Measurements from ENCODE around the gene TBL3. TPM values are rescaled to one million over a fixed set of nuclear protein-coding genes. Genes with fewer than 3 reads are reported as not detected.

The TBL3 gene
- total RNA-seq, 1 experiment from 2014 or later, result 68.9 TPM

DNA sequence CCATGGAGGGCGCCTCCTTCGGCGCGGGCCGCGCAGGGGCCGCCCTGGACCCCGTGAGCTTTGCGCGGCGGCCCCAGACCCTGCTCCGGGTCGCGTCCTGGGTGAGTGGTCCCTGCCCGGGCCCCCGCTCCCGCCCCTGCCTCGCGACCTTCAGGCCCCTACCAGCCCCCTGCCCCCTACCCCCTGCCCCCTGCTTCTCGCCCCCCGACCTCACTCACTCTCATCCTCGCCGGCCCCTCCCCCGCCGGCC lies 18.2 kb downstream of the TBL3 start:
- POLR2A ChIA-PET, result no interaction called here
- Histone ChIP-seq H3K4me2 (ENCODE audit: low read length) (peak overlapping the region; percentile 67), H3K36me3 (ENCODE audit: control insufficient read depth in 1 of 2, insufficient read depth in 2 of 2, low read length in 2 of 2) (peaks cover 6 to 14% of the 10 kb centered on the region in 2 experiments; a peak in 2 of 4 replicates), H3K4me1 (ENCODE audit: control insufficient read depth in 1 of 2, insufficient read depth in 2 of 2, low read length in 2 of 2) (peaks cover 18 to 43% of the 10 kb centered on the region in 2 experiments), H3K9me3 (ENCODE audit: control insufficient read depth in 1 of 2, insufficient read depth in 1 of 2, low read depth in 1 of 2, low read length in 2 of 2) (no peaks in the 10 kb centered on the region), H3K27me3 (ENCODE audit: insufficient read depth, low read length) (no peaks in the 10 kb centered on the region), H3K9ac (ENCODE audit: low read length) (peak overlapping the region; percentile 57; the same call in 1 of the 2 replicates), H3K9me2 (ENCODE audit: insufficient read depth) (no peaks in the 10 kb centered on the region), H3K27ac (ENCODE audit: low read depth, low read length) (peak overlapping the region; percentile 65; the same call in 1 of the 2 replicates), H4K20me1 (ENCODE audit: insufficient read depth) (no peaks in the 10 kb centered on the region), H3K4me3 (replicated peaks in 1 of 2; ENCODE audit: low read depth in 1 of 2, low read length in 2 of 2) (peak overlapping the region; percentile 53 to 60), H2AFZ (ENCODE audit: low read depth, low read length, poor library complexity, severe bottlenecking) (no peak overlapping the region), H3K79me2 (ENCODE audit: insufficient read depth, low read length) (peaks cover 12% of the 10 kb centered on the region)
- RAD21 ChIA-PET (ENCODE audit: low non-redundant PET in 1 of 2, low total read pairs in 2 of 2, uncharacterized antibody in 2 of 2, unreplicated experiment in 2 of 2), result no interaction called here
- no peak for ATAC-seq
- CTCF ChIA-PET, result interaction anchor here (0.6 kb wide), 1 partner anchor 25 kb away, joined by 3 read pairs; no protein-coding TSS in a partner anchor
- no TSS peak for BruUV-seq (replicated peaks)
- intact Hi-C loops (cut with micrococcal nuclease), result no loop called here
- no peak for DNase-seq (ENCODE audit: low read depth, low spot score)
- no peak for TF ChIP-seq JUND (IDR thresholded peaks at IDR 0.05)
- no peak for TF ChIP-seq EZH2phosphoT487 (IDR thresholded peaks at IDR 0.05; ENCODE audit: borderline replicate concordance)
- TF ChIP-seq RAD21 (IDR thresholded peaks at IDR 0.05; ENCODE audit: low read depth), result no peak
- TF ChIP-seq SP1 (IDR thresholded peaks at IDR 0.05; ENCODE audit: low read depth), result no peak
- TF ChIP-seq TCF7L2 (IDR thresholded peaks at IDR 0.05; ENCODE audit: borderline replicate concordance, extremely low read depth, insufficient read depth, insufficient read length), result no peak
- no peak for TF ChIP-seq ZFX (IDR thresholded peaks at IDR 0.05)
- TF ChIP-seq YY1 (IDR thresholded peaks at IDR 0.05; ENCODE audit: extremely low read depth, insufficient replicate concordance, low read depth, low read length), result no peak
- TF ChIP-seq SIN3A (IDR thresholded peaks at IDR 0.05; ENCODE audit: low read depth), result no peak
- TF ChIP-seq EZH2 (IDR thresholded peaks at IDR 0.05), result no peak
- no peak for TF ChIP-seq ELF1 (IDR thresholded peaks at IDR 0.05; ENCODE audit: borderline replicate concordance, low read depth)
- no peak for TF ChIP-seq POLR2AphosphoS5 (IDR thresholded peaks at IDR 0.05; ENCODE audit: low read depth, low read length)
- TF ChIP-seq, protein P1, sequence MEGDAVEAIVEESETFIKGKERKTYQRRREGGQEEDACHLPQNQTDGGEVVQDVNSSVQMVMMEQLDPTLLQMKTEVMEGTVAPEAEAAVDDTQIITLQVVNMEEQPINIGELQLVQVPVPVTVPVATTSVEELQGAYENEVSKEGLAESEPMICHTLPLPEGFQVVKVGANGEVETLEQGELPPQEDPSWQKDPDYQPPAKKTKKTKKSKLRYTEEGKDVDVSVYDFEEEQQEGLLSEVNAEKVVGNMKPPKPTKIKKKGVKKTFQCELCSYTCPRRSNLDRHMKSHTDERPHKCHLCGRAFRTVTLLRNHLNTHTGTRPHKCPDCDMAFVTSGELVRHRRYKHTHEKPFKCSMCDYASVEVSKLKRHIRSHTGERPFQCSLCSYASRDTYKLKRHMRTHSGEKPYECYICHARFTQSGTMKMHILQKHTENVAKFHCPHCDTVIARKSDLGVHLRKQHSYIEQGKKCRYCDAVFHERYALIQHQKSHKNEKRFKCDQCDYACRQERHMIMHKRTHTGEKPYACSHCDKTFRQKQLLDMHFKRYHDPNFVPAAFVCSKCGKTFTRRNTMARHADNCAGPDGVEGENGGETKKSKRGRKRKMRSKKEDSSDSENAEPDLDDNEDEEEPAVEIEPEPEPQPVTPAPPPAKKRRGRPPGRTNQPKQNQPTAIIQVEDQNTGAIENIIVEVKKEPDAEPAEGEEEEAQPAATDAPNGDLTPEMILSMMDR (IDR thresholded peaks at IDR 0.05 in 2 of 3, conservative IDR thresholded peaks at IDR 0.05 in 1 of 3; ENCODE audit: borderline replicate concordance in 1 of 3, insufficient read depth in 1 of 3, low read depth in 2 of 3, low read length in 2 of 3), result no peak
- no peak for TF ChIP-seq ZNF274 (IDR thresholded peaks at IDR 0.05; ENCODE audit: low read depth, low read length)
- TF ChIP-seq EGR1 (IDR thresholded peaks at IDR 0.05; ENCODE audit: low read depth), result no peak
- no peak for TF ChIP-seq CEBPB (IDR thresholded peaks at IDR 0.05; ENCODE audit: low read depth)
- no peak for TF ChIP-seq SRF (IDR thresholded peaks at IDR 0.05; ENCODE audit: low read depth)
- TF ChIP-seq, protein P2, sequence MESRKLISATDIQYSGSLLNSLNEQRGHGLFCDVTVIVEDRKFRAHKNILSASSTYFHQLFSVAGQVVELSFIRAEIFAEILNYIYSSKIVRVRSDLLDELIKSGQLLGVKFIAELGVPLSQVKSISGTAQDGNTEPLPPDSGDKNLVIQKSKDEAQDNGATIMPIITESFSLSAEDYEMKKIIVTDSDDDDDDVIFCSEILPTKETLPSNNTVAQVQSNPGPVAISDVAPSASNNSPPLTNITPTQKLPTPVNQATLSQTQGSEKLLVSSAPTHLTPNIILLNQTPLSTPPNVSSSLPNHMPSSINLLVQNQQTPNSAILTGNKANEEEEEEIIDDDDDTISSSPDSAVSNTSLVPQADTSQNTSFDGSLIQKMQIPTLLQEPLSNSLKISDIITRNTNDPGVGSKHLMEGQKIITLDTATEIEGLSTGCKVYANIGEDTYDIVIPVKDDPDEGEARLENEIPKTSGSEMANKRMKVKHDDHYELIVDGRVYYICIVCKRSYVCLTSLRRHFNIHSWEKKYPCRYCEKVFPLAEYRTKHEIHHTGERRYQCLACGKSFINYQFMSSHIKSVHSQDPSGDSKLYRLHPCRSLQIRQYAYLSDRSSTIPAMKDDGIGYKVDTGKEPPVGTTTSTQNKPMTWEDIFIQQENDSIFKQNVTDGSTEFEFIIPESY (IDR thresholded peaks at IDR 0.05; ENCODE audit: extremely low read depth, insufficient replicate concordance, low read length), result no peak
- TF ChIP-seq, protein P3, sequence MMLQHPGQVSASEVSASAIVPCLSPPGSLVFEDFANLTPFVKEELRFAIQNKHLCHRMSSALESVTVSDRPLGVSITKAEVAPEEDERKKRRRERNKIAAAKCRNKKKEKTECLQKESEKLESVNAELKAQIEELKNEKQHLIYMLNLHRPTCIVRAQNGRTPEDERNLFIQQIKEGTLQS (IDR thresholded peaks at IDR 0.05), result no peak

Data from HCT116 (cell line).